PC-3 (cell line): Measurements from ENCODE around the gene APBB2. TPM values are rescaled to one million over a fixed set of nuclear protein-coding genes. Genes with fewer than 3 reads are reported as not detected.

ENCODE experiments used
- ATAC-seq: fragments of 200-7000 bp; cut with Tn5 transposase; 2 replicates; pipeline ENCODE4 v1.9.1; 2020; ENCODE audit warnings: mild to moderate bottlenecking, moderate library complexity
- BruUV-seq: library from RNA; stranded (reverse); fragments of 400-500 nt; replicated peaks from 2 replicates; lab custom pipeline; 2021; lab: Mats Ljungman, UMichigan
- CTCF ChIA-PET: fragments of 300-600 bp; sonication (Branson Sonifier 250); formaldehyde crosslinking; loops from one replicate; lab custom pipeline; 2022; ENCODE audit warnings: antibody characterized with exemption; lab: Charles Lee
- POLR2A ChIA-PET: fragments of 300-600 bp; sonication (Branson Sonifier 250); formaldehyde crosslinking; loops from one replicate; lab custom pipeline; 2022; ENCODE audit warnings: antibody characterized with exemption; ENCODE audit not compliant: unreplicated experiment; lab: Charles Lee
- DNase-seq: peaks from one replicate; pipeline ENCODE4 v3.0.0-alpha.2; 2015
- H2AFZ ChIP-seq: fragments of 300-600 bp; sonication (generic); 2 replicates; pipeline ENCODE4 v1.6.0; 2016; ENCODE audit warnings: antibody characterized with exemption, low read length
- H3F3A ChIP-seq: fragments of 300-600 bp; sonication (generic); one replicate; pipeline ENCODE4 v1.6.0; 2017; ENCODE audit warnings: antibody characterized with exemption, low read length, control low read depth, mild to moderate bottlenecking; ENCODE audit not compliant: unreplicated experiment
- H3K27ac ChIP-seq: fragments of 300-600 bp; sonication (generic); 2 replicates; pipeline ENCODE4 v1.5.1; 2016; ENCODE audit warnings: mild to moderate bottlenecking, low read length
- H3K27me3 ChIP-seq: fragments of 300-600 bp; sonication (generic); 2 replicates; pipeline ENCODE4 v1.6.1; 2016; ENCODE audit warnings: low read length, mixed read lengths
- H3K36me3 ChIP-seq: fragments of 300-600 bp; sonication (generic); 2 replicates; pipeline ENCODE4 v1.6.1; 2016; ENCODE audit warnings: low read depth, mixed run types, low read length, mixed read lengths
- H3K4me1 ChIP-seq: fragments of 300-600 bp; sonication (generic); 2 replicates; pipeline ENCODE4 v1.5.1; 2016; ENCODE audit warnings: low read length; ENCODE audit not compliant: insufficient read depth
- H3K4me2 ChIP-seq: fragments of 300-600 bp; sonication (generic); 2 replicates; pipeline ENCODE4 v1.6.0; 2016; ENCODE audit warnings: low read length
- H3K4me3 ChIP-seq: fragments of 300-600 bp; sonication (generic); 2 replicates; pipeline ENCODE4 v1.5.1; 2016; ENCODE audit warnings: mild to moderate bottlenecking, low read length, mixed read lengths
- H3K79me2 ChIP-seq: fragments of 300-600 bp; sonication (generic); 2 replicates; pipeline ENCODE4 v1.6.1; 2017; ENCODE audit warnings: low read length, mixed read lengths
- H3K9ac ChIP-seq: fragments of 300-600 bp; sonication (generic); 2 replicates; pipeline ENCODE4 v1.6.0; 2016; ENCODE audit warnings: mild to moderate bottlenecking, low read length
- H3K9me2 ChIP-seq: fragments of 300-600 bp; sonication (generic); replicated peaks from 2 replicates; pipeline ENCODE4 v1.6.1; 2016; ENCODE audit warnings: mixed run types, low read length, mixed read lengths
- H3K9me3 ChIP-seq: fragments of 300-600 bp; sonication (generic); 2 replicates; pipeline ENCODE4 v1.6.1; 2016; ENCODE audit warnings: low read length, mixed read lengths
- H4K20me1 ChIP-seq: fragments of 300-600 bp; sonication (generic); 2 replicates; pipeline ENCODE4 v1.6.1; 2016; ENCODE audit warnings: low read length, mixed read lengths
- CTCF ChIP-seq: fragments of 300-600 bp; sonication (generic); conservative IDR thresholded peaks from 2 replicates; pipeline ENCODE4 v1.5.1; 2017; ENCODE audit warnings: antibody characterized with exemption, low read depth, mild to moderate bottlenecking, low read length
- EZH2 ChIP-seq: fragments of 300-600 bp; sonication (generic); IDR thresholded peaks from one replicate; pipeline ENCODE4 v1.6.1; 2017; ENCODE audit warnings: antibody characterized with exemption, mild to moderate bottlenecking, low read length; ENCODE audit not compliant: unreplicated experiment
- EZH2phosphoT487 ChIP-seq: fragments of 300-600 bp; sonication (generic); IDR thresholded peaks from 2 replicates; pipeline ENCODE4 v1.6.1; 2018; ENCODE audit warnings: mild to moderate bottlenecking, antibody characterized with exemption, low read length, borderline replicate concordance
- intact Hi-C: fragments of 100-400 bp; cut with micrococcal nuclease; formaldehyde crosslinking; loops from 2 replicates; pipeline ENCODE4 v1.9.0; 2023
- total RNA-seq: library from RNA; depleted of rRNA; stranded (reverse); fragments of >200 nt; gene quantifications from 2 replicates; pipeline ENCODE4 v1.2.3, GENCODE V29; 2014

Gene APBB2
- total RNA-seq, 1 experiment from 2014 or later, result 24.7 TPM

DNA sequence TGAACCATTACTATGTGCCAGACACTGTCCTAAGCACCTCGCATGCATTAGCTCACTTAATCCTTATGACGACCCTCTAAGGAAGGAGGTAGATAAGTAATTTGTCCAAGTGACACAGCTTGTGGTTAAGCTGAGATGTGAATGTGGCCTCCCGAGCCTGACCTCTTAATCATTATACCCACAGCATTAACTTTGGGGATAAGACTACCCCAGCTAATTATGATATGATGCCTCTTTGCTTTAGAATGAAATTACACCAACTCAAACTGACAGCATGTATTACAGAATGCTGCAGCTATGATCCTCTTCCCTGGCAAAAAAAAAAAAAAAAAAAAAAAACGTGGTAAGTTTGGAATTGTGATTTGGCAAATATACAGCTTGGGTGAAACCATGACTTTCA lies 53.5 kb downstream of the APBB2 start:
- intact Hi-C loops, result loop anchor here (1.0 kb wide), 1 partner anchor 15 kb away; no protein-coding TSS in a partner anchor
- Histone ChIP-seq H3K79me2 (peaks cover 75% of the 10 kb centered on the region), H2AFZ (no peak overlapping the region; the same call in 1 of the 2 replicates), H3K4me2 (peak overlapping the region; percentile 70), H3F3A (peaks cover 5% of the 10 kb centered on the region), H3K9me3 (no peaks in the 10 kb centered on the region), H4K20me1 (no peaks in the 10 kb centered on the region), H3K9me2 (no peaks in the 10 kb centered on the region), H3K27ac (peak overlapping the region; percentile 97), H3K4me3 (peak overlapping the region; percentile 22; the same call in 1 of the 2 replicates), H3K36me3 (no peaks in the 10 kb centered on the region), H3K4me1 (peaks cover 45% of the 10 kb centered on the region), H3K9ac (peak overlapping the region; percentile 56; the same call in 1 of the 2 replicates), H3K27me3 (no peaks in the 10 kb centered on the region)
- BruUV-seq, result no TSS peak
- TF ChIP-seq EZH2 (no peak), CTCF (no peak), EZH2phosphoT487 (no peak)
- DNase-seq (peak; percentile 17), ATAC-seq (no peak)
- CTCF ChIA-PET, result interaction anchor here (0.6 kb wide), 1 partner anchor 317 kb away, joined by 8 read pairs; no protein-coding TSS in a partner anchor
- POLR2A ChIA-PET, result no interaction called here

- H2AFZ ChIP-seq, result no peak overlapping the region; the same call in 1 of the 2 replicates
Measured at GRCh38 chr4:41160012-41160789, 54.1 kb downstream of the APBB2 start.

More at GRCh38 chr4:41160012-41160789, 54.1 kb downstream of the APBB2 start:
- TF ChIP-seq EZH2phosphoT487, result no peak
- no peak for TF ChIP-seq EZH2
- no peak for TF ChIP-seq CTCF
- DNase-seq (peak; percentile 89), ATAC-seq (peak; percentile 98)
- Histone ChIP-seq H3K27me3 (no peaks in the 10 kb centered on the region), H3K36me3 (no peaks in the 10 kb centered on the region), H3K9me2 (no peaks in the 10 kb centered on the region), H4K20me1 (no peaks in the 10 kb centered on the region), H3K9ac (peak overlapping the region; percentile 56), H3K4me3 (peak overlapping the region; percentile 22; the same call in 1 of the 2 replicates), H3K9me3 (no peaks in the 10 kb centered on the region), H3K27ac (peak overlapping the region; percentile 97), H3K79me2 (peaks cover 77% of the 10 kb centered on the region), H3K4me2 (peak overlapping the region; percentile 70), H3K4me1 (peaks cover 48% of the 10 kb centered on the region), H3F3A (peaks cover 5% of the 10 kb centered on the region)
- intact Hi-C loops, result loop anchor here (1.0 kb wide), 1 partner anchor 16 kb away; no protein-coding TSS in a partner anchor
- no TSS peak for BruUV-seq
- CTCF ChIA-PET, result interaction anchor here (0.6 kb wide), 1 partner anchor 317 kb away, joined by 8 read pairs; no protein-coding TSS in a partner anchor
- POLR2A ChIA-PET, result no interaction called here
